ENCODE results near the gene UNC80. TPM values are rescaled to one million over a fixed set of nuclear protein-coding genes. Genes with fewer than 3 reads are reported as not detected.

UNC80 gene
- total RNA-seq, 1 experiment from 2014 or later, result 0.48 TPM

- TF ChIP-seq, protein P1, sequence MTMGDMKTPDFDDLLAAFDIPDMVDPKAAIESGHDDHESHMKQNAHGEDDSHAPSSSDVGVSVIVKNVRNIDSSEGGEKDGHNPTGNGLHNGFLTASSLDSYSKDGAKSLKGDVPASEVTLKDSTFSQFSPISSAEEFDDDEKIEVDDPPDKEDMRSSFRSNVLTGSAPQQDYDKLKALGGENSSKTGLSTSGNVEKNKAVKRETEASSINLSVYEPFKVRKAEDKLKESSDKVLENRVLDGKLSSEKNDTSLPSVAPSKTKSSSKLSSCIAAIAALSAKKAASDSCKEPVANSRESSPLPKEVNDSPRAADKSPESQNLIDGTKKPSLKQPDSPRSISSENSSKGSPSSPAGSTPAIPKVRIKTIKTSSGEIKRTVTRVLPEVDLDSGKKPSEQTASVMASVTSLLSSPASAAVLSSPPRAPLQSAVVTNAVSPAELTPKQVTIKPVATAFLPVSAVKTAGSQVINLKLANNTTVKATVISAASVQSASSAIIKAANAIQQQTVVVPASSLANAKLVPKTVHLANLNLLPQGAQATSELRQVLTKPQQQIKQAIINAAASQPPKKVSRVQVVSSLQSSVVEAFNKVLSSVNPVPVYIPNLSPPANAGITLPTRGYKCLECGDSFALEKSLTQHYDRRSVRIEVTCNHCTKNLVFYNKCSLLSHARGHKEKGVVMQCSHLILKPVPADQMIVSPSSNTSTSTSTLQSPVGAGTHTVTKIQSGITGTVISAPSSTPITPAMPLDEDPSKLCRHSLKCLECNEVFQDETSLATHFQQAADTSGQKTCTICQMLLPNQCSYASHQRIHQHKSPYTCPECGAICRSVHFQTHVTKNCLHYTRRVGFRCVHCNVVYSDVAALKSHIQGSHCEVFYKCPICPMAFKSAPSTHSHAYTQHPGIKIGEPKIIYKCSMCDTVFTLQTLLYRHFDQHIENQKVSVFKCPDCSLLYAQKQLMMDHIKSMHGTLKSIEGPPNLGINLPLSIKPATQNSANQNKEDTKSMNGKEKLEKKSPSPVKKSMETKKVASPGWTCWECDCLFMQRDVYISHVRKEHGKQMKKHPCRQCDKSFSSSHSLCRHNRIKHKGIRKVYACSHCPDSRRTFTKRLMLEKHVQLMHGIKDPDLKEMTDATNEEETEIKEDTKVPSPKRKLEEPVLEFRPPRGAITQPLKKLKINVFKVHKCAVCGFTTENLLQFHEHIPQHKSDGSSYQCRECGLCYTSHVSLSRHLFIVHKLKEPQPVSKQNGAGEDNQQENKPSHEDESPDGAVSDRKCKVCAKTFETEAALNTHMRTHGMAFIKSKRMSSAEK (CRISPR knock-in tag; IDR thresholded peaks at IDR 0.05; ENCODE audit: borderline replicate concordance), result no peak
- TF ChIP-seq EMX1 (CRISPR knock-in tag; IDR thresholded peaks at IDR 0.05) (no peak), ESRRA (CRISPR knock-in tag; IDR thresholded peaks at IDR 0.05; ENCODE audit: borderline replicate concordance) (no peak), RELA (CRISPR knock-in tag; IDR thresholded peaks at IDR 0.05; ENCODE audit: borderline replicate concordance) (no peak), MYBL2 (CRISPR knock-in tag; IDR thresholded peaks at IDR 0.05) (no peak), GABPB1 (CRISPR knock-in tag; IDR thresholded peaks at IDR 0.05) (no peak)
These were observed 17.3 kb downstream of the UNC80 start (continued) for GRCh38 chr2:209788925-209789324.

DNA sequence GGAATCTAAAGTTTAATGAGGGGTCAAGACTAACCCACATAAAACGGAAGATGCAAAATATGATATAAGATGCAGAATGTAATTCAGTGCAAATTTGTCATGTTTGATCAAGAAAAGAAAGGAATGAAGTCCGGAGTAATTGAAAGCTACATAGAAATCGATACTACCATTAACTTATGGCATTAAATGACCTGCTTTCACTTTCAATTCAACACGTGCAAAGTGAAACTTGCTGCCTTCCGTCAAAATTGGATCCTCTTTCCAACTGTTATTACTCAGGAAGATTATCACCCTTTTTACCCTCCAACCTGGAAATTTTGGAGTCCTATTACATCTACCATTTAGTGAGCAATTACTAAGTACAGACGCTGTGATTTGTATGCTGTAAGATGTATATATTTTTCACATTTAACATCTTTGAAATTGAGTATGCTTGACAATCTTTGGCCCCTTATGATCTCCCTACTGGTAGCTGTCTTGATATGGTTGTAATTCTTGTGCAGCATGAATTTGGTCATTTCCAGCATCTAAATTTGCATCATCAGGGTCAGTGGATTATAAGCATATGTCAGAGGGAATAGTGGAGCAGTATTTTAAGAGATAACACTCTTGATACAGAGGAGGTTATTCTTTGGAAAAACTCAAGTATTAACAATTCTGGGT, 18.6 kb downstream of the UNC80 start:
- POLR2A ChIA-PET, result interaction anchor here (0.6 kb wide), 1 partner anchor 18 kb away, joined by 3 read pairs; the partner anchor contains the start of gene UNC80
- H3K4me1 Mint-ChIP-seq, result peaks cover 16% of the 10 kb centered on the region
- H3K27me3 Mint-ChIP-seq (ENCODE audit: low read depth), result peaks cover 8% of the 10 kb centered on the region
- TF ChIP-seq, protein P2, sequence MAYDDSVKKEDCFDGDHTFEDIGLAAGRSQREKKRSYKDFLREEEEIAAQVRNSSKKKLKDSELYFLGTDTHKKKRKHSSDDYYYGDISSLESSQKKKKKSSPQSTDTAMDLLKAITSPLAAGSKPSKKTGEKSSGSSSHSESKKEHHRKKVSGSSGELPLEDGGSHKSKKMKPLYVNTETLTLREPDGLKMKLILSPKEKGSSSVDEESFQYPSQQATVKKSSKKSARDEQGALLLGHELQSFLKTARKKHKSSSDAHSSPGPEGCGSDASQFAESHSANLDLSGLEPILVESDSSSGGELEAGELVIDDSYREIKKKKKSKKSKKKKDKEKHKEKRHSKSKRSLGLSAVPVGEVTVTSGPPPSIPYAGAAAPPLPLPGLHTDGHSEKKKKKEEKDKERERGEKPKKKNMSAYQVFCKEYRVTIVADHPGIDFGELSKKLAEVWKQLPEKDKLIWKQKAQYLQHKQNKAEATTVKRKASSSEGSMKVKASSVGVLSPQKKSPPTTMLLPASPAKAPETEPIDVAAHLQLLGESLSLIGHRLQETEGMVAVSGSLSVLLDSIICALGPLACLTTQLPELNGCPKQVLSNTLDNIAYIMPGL (CRISPR knock-in tag; IDR thresholded peaks at IDR 0.05), result no peak
- TF ChIP-seq NR2C2 (CRISPR knock-in tag; IDR thresholded peaks at IDR 0.05), result no peak
- TF ChIP-seq TP53 (CRISPR knock-in tag; IDR thresholded peaks at IDR 0.05), result no peak
- TF ChIP-seq ZMAT4 (CRISPR knock-in tag; IDR thresholded peaks at IDR 0.05), result no peak
- no peak for TF ChIP-seq ESRRA (CRISPR knock-in tag; IDR thresholded peaks at IDR 0.05; ENCODE audit: borderline replicate concordance)
- TF ChIP-seq OVOL2 (CRISPR knock-in tag; IDR thresholded peaks at IDR 0.05; ENCODE audit: borderline replicate concordance), result no peak
- TF ChIP-seq, protein P1 (CRISPR knock-in tag; IDR thresholded peaks at IDR 0.05; ENCODE audit: borderline replicate concordance), result no peak
- no peak for TF ChIP-seq SP1 (CRISPR knock-in tag; conservative IDR thresholded peaks at IDR 0.05)
- no peak for TF ChIP-seq FOXK1 (CRISPR knock-in tag; IDR thresholded peaks at IDR 0.05)
- no peak for TF ChIP-seq SMAD4 (CRISPR knock-in tag; IDR thresholded peaks at IDR 0.05)
- TF ChIP-seq ZNF671 (CRISPR knock-in tag; IDR thresholded peaks at IDR 0.05), result no peak
- no peak for TF ChIP-seq IRF2 (CRISPR knock-in tag; IDR thresholded peaks at IDR 0.05; ENCODE audit: borderline replicate concordance, low read depth)
- no peak for TF ChIP-seq ZBTB43 (CRISPR knock-in tag; IDR thresholded peaks at IDR 0.05)
- TF ChIP-seq, protein P3, sequence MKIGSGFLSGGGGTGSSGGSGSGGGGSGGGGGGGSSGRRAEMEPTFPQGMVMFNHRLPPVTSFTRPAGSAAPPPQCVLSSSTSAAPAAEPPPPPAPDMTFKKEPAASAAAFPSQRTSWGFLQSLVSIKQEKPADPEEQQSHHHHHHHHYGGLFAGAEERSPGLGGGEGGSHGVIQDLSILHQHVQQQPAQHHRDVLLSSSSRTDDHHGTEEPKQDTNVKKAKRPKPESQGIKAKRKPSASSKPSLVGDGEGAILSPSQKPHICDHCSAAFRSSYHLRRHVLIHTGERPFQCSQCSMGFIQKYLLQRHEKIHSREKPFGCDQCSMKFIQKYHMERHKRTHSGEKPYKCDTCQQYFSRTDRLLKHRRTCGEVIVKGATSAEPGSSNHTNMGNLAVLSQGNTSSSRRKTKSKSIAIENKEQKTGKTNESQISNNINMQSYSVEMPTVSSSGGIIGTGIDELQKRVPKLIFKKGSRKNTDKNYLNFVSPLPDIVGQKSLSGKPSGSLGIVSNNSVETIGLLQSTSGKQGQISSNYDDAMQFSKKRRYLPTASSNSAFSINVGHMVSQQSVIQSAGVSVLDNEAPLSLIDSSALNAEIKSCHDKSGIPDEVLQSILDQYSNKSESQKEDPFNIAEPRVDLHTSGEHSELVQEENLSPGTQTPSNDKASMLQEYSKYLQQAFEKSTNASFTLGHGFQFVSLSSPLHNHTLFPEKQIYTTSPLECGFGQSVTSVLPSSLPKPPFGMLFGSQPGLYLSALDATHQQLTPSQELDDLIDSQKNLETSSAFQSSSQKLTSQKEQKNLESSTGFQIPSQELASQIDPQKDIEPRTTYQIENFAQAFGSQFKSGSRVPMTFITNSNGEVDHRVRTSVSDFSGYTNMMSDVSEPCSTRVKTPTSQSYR (CRISPR knock-in tag; IDR thresholded peaks at IDR 0.05), result no peak
- TF ChIP-seq TEAD1 (CRISPR knock-in tag; IDR thresholded peaks at IDR 0.05), result no peak

More for the DNA sequence above, 18.6 kb downstream of the UNC80 start:
- DNase-seq (ENCODE audit: low spot score), result no peak
- CTCF ChIA-PET, result no interaction called here
- H3K9me3 Mint-ChIP-seq, result peaks cover 9% of the 10 kb centered on the region
- peaks cover 3% of the 10 kb centered on the region; the same call in 1 of the 2 replicates for H3K36me3 Mint-ChIP-seq
- ATAC-seq, result no peak
- H3K27ac Mint-ChIP-seq, result no peak overlapping the region
- no peak overlapping the region for H3K4me3 Mint-ChIP-seq

Data from WTC11 (cell line).